NCI-H2107 (cell line): Measurements from ENCODE around the gene FAM181A.

Experiments
- DNase-seq: peaks from one replicate; lab custom pipeline; 2025; lab: John Stamatoyannopoulos, UW

FAM181A gene

GRCh38 chr14:93926873-93927799 lies at the start of gene FAM181A:
Gene FAM181A, plus strand, starts transcription at chr14:93927344. Its CDS starts 942 bp downstream, at chr14:93928286.
- DNase-seq: no peak

- no peak for DNase-seq
Observed at GRCh38 chr14:93878212-93878611, 48.9 kb upstream of the FAM181A start.

- no peak for DNase-seq
Observed at GRCh38 chr14:93878871-93879270, 48.3 kb upstream of the FAM181A start.

GRCh38 chr14:93879362-93879983 lies 47.7 kb upstream of the FAM181A start:
- no peak for DNase-seq

- DNase-seq: peak; percentile 7
Observed at GRCh38 chr14:93880021-93880820, 46.9 kb upstream of the FAM181A start.

GRCh38 chr14:93884950-93885349 lies 42.2 kb upstream of the FAM181A start:
- DNase-seq: no peak

- DNase-seq: no peak
Observed at GRCh38 chr14:93888995-93889394, 38.1 kb upstream of the FAM181A start.

- no peak for DNase-seq
Observed at GRCh38 chr14:93889739-93890483, 37.2 kb upstream of the FAM181A start.

GRCh38 chr14:93891756-93892504 lies 35.2 kb upstream of the FAM181A start:
- no peak for DNase-seq

- DNase-seq: no peak
Observed at GRCh38 chr14:93892505-93892839, 34.7 kb upstream of the FAM181A start.

GRCh38 chr14:93892923-93893558 lies 34.1 kb upstream of the FAM181A start:
- peak; percentile 36 for DNase-seq

GRCh38 chr14:93893661-93894261 lies 33.4 kb upstream of the FAM181A start:
- DNase-seq: no peak

- DNase-seq: no peak
Observed at GRCh38 chr14:93895023-93895604, 32.0 kb upstream of the FAM181A start.

- no peak for DNase-seq
Observed at GRCh38 chr14:93897476-93897845, 29.7 kb upstream of the FAM181A start.

GRCh38 chr14:93898081-93898611 lies 29.0 kb upstream of the FAM181A start:
- DNase-seq: no peak

GRCh38 chr14:93898731-93899130 lies 28.4 kb upstream of the FAM181A start:
- no peak for DNase-seq

- DNase-seq: no peak
Observed at GRCh38 chr14:93901813-93902212, 25.3 kb upstream of the FAM181A start.

GRCh38 chr14:93902619-93903307 lies 24.4 kb upstream of the FAM181A start:
- no peak for DNase-seq
